NCI-H2227 (cell line): ENCODE data around the gene TEKT5.
"Not testable (repeated sequence)": the region's sequence is repeated elsewhere in the genome, so short reads cannot be mapped to it uniquely, and the experiment has no call there.

Experiments
- DNase-seq: peaks from one replicate; lab custom pipeline; 2025; ENCODE audit not compliant: unreplicated experiment; lab: John Stamatoyannopoulos, UW

The TEKT5 gene

DNA sequence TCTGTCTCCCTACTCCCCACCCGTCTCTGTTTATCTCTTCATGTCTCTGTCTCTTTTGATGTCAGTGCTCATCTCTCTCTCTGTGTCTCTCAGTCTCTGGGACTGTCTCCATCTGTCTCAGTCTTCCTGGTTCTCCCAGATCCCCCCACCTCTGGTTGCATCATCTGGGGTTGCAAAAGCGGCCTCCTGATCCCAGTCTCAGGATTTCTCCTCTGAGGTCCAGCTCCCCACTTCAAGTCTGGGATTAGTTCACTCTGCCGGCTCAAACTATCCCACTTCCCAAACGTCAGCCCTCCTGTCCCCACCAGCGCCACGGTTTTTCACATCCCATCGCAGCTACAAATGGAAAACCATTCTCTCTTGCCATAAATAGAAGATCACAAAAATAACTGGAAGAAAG, 9.0 kb downstream of the TEKT5 start:
- no peak for DNase-seq

GRCh38 chr16:10684511-10685151, 10.1 kb downstream of the TEKT5 start:
- DNase-seq = no peak

DNA sequence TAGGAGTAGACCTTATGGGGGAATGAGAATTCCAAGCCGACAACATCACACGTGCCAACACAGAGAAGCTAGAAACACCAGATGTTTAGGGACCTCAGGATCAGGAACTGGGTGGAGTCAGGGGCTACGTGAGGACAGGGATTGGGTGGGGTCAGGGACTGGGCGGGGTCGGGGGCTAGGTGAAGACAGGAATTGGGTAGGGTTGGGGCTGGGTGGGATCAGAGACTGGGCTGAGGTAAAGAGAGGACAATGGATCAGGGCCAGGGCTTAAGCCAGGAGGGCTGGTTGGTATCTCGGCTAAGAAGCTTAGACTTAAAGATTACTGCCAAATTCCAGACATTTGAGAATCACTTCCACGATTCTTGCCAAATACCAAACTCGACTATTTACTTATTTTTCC, 11.6 kb downstream of the TEKT5 start:
- no peak for DNase-seq

DNA sequence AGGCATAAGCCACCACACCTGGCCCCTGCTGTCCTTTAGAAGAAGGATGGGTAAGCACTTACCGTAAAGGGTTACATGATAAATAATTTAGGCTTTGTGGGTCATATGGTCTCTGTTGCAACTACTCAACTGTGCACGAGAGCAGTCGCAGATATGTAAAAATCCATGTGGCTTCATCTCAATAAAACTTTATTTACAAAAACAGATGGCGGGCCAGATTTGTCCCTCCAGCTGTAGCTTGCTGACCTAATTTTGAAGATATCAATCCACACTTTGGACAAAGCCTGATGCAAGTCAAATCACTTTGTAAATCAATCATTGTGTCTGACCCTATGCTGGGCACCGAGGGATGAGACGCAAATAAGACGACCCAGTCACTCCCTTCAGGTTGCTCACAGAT, 12.1 kb downstream of the TEKT5 start:
- DNase-seq = no peak

DNA sequence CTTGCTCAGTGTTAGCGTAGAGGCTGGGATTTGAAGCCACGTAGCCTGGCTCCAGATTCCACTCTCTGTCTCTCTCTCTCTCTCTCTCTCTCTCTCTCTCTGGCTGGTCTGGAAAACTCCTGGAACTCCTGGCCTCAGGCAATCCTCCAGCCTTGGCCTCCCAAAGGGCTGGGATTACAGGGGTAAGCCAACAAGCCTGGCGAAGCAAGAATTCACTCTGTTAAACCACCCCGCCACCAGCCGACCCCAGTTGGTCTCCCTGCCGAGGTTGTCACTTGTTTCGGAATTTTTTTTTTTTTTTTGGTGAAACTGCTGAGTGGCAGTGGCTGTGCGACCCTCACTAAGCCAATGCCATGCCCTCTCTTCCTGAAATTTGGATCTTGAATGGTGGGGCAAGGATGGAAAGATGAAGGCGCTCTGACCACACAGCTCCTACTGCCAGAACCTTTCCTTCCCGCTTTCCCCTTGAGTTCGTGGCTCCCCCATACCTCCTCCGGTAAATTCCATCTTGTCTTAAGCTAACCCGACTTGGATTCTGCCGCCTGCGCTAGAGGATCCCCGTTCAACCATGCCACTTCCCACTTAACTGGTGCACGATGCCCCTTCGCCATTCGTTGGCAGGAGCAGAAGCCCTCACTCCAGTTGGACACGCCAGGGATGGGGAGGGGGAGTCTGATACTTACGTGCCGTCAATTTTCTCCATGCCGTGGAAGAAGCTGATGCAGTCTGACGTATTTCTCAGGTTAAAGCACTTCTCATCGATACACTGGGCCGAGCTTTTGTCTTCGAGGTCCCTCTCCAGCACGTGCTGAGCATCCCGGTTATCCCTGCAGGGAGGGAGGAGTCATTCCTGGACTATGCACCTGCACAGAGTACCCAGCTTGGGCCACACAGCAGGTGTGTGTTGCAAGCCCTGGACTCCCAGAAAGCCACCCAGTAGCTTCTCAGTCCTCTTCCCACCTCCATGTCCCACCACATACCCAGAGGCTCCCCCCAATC, 13.1 kb downstream of the TEKT5 start:
- no peak for DNase-seq

DNA sequence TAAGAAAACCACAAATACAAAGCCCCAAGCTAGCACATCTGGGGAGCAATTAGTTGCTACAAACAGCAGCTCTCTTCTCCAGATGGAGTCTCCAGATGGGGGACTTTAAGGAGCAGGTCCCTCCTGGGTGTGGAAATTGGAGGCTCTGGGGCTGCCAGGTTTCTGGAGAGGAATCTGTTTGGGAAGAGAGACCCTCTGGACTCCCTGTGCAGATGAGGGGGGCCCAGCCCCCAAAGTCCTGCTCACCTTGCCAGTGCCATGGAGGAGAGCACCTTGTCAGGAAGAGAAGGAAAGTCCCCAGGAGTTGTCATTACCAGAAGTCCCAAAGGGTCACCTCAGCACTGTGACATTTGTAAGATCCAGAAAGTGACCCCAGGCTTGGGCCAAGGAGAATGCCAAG, 14.8 kb downstream of the TEKT5 start:
- no peak for DNase-seq

DNA sequence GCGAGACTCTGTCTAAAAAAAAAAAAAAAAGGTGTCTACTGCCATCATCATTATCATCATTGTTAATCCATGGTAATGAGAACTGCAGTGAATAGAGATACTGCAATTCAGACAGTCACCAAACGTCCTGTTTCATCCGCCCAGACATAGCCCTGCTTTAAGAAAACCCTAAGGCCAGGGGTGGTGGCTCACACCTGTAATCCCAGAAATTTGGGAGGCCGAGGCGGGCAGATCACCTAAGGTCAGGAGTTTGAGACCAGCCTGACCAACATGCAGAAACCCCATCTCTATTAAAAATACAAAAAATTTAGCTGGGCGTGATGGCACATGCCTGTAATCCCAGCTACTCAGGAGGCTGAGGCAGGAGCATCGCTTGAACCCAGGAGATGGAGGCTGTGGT, 15.3 kb downstream of the TEKT5 start:
- DNase-seq = not testable (repeated sequence)

DNA sequence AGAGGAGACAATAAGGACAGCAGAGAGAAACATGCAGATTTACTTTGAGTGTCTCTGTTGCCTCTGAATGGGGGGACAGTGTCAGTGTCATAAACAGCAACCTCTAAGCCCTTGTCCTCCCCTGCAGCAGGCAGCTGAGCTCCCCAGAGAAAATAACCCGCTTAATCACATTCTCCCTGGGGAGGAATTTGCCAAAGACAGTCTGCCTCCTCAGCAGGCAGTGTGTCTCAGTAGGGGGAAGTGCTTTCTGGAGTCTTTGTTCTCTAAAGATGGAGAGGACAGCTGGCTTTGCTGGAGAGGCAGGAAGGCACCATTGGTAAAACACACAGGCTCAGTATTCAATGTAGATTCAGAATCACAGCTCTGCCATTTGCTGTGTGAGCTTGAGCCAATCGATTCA, 16.1 kb downstream of the TEKT5 start:
- no peak for DNase-seq

DNA sequence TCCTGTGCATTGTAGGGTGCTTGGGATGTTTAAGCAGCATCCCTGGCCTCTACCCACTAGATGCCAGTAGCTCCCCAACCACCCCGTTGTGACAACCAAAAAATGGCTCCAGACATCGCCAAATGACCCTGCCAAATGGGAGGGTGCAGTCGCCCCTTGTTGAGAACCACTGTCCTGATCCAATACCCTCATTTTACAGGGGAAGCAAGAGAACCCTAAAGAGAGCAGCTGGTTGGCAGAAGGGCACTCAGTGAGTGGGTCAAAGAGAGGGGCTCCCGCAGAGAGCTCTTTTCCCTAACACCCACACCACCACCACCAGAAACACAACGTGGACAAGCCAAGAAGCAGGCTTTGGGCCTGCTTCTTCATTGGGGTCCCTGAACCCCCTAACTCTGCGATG, 18.4 kb downstream of the TEKT5 start:
- DNase-seq = no peak

GRCh38 chr16:10675861-10676260, 18.9 kb downstream of the TEKT5 start:
- no peak for DNase-seq

- DNase-seq = no peak
Observed at GRCh38 chr16:10675216-10675615, 19.5 kb downstream of the TEKT5 start.

DNA sequence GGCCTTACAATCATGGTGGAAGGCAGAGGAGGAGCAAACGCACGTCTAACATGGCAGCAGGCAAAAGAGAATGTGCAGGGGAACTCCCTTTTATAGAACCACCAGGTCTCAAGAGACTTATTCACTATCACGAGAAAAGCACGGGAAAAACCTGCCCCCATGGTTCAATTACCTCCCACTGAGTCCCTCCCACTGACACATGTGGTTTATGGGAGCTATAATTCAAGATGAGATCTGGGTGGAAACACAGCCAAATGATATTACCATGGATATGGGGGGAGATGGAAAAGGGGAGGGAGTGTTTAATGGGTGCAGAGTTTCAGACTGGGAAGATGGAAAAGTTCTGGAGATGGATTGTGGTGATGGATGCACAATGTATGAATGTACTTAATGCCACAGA, 23.0 kb downstream of the TEKT5 start:
- no peak for DNase-seq

DNA sequence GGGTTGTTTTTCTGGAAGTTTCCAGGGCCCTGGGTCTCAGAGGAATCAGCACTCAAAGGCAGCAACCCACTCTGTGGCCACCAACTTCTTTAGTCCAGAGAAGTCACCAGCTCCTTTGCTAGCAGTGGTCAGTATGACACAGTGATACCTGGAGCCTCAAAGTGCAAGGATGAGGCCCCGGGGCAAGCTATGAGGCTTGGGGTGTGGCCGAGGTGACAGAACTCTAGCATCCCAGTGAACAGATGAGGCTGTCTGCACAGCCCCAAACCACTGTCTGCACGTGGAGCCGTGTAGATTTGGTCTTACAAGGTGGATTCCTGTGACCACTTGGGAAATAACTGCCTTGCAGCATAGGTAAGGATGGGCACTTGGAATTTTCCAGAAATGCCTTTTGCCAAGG, 24.9 kb downstream of the TEKT5 start:
- DNase-seq = no peak

DNA sequence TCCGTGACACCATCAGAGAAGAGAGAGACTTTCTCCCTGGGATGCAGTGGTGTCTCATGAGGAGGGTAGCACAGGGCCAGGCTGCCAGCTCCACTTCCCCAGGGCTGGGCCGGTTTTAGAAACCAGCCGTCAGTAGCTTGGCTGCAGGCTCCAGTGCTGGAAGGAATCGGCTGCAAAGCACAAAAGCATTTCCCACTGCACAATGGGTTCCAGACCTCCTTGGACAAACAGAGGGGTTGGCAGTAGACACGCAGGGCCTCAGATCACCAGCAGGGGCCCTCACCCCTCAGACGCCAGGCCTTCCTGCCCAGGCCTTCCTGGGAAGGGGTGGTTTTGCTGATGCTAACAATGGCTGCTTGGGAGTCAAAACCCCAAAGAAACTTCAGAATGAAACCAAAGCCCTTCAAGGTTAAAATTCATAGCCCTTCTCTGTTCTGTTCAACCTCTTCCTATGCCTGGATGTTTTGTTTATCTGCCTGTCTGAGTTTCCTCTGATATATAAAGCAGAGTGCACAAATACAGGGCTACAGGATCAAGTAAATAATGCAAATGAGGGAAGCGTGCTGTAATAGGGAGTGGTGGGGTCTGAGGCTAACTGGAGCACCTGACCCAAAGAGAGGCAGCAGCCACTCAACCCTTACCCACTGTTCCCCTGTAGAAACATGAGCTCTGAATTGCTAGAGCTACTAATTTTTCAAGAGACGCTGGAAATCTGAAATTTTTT, 26.2 kb downstream of the TEKT5 start:
- DNase-seq = no peak

DNA sequence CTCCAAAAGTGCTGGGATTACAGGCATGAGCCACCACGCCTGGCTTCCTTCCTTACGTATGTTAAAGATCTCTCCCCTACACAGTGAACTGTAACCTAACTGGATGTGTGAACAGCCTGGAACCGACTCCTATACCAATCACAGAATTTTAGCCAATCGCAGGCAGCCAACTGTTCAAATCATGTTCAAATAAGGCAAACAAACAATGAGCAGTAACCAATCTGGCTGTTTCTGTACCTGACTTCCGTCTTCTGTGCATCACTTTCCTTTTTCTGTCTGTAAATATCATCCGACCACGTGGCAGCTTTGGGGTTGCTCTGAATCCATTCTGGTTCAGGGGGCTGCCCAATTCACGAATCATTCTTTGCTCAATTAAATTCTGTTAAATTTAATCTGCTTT, 27.5 kb downstream of the TEKT5 start:
- DNase-seq = no peak

- DNase-seq = no peak
Observed at GRCh38 chr16:10666291-10666690, 28.4 kb downstream of the TEKT5 start.

GRCh38 chr16:10665166-10665565, 29.6 kb downstream of the TEKT5 start:
- no peak for DNase-seq

- DNase-seq = no peak
Observed at GRCh38 chr16:10664720-10665126, 30.0 kb downstream of the TEKT5 start.

DNA sequence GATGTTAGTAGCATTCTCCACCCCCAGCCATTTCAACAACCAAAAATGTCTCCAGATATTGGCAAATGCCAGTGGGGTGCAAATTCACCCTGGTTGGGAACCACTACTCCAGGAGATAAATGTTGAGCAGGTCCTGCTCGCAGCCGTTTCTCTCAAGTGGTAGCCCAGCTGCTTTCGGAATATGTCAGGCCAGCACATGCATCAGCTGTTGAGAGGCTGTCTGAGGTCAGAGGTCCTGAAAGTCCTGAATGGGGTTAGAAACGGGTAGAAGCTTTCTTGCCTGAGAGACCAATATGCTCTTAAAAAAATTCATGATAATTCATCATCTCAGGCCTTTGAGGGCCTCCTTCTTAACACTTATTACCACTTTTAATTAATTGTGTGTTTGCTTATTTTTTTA, 31.0 kb downstream of the TEKT5 start:
- DNase-seq = no peak

GRCh38 chr16:10663146-10663545, 31.6 kb downstream of the TEKT5 start:
- DNase-seq = no peak

GRCh38 chr16:10662212-10662611, 32.5 kb downstream of the TEKT5 start:
- DNase-seq = no peak

- DNase-seq = no peak
Observed at GRCh38 chr16:10661737-10662136, 33.0 kb downstream of the TEKT5 start.
